HG03439 (cell line): ENCODE results near the gene ZNF513.

Source experiments
- ATAC-seq: cut with Tn5 transposase; IDR thresholded peaks from one replicate; pipeline ENCODE4 v1.9.1; 2021; ENCODE audit warnings: mild to moderate bottlenecking, moderate library complexity; ENCODE audit not compliant: unreplicated experiment

ZNF513 gene

GRCh38 chr2:27381577-27382181, 1.1 kb upstream of the ZNF513 start:
- no peak for ATAC-seq

- peak; percentile 34 for ATAC-seq
Measured at GRCh38 chr2:27379836-27380625, 503 bp downstream of the ZNF513 start.

- no peak for ATAC-seq
Measured at GRCh38 chr2:27379383-27379835, 1.1 kb downstream of the ZNF513 start.

GRCh38 chr2:27378809-27379290, 1.7 kb downstream of the ZNF513 start:
- ATAC-seq, result no peak

- ATAC-seq, result no peak
Measured at GRCh38 chr2:27378096-27378808, 2.3 kb downstream of the ZNF513 start.

- no peak for ATAC-seq
Measured at GRCh38 chr2:27377618-27378095, 2.9 kb downstream of the ZNF513 start.

GRCh38 chr2:27376866-27377617, 3.5 kb downstream of the ZNF513 start:
- ATAC-seq, result no peak

- ATAC-seq, result no peak
Measured at GRCh38 chr2:27376151-27376865, 4.2 kb downstream of the ZNF513 start.

- ATAC-seq, result no peak
Measured at GRCh38 chr2:27375513-27376099, 4.9 kb downstream of the ZNF513 start.

- no peak for ATAC-seq
Measured at GRCh38 chr2:27373567-27373966, 7.0 kb downstream of the ZNF513 start.

GRCh38 chr2:27372937-27373336, 7.6 kb downstream of the ZNF513 start:
- ATAC-seq, result no peak

- peak; percentile 2 for ATAC-seq
Measured at GRCh38 chr2:27370816-27371620, 9.5 kb downstream of the ZNF513 start.

GRCh38 chr2:27370026-27370815, 10.3 kb downstream of the ZNF513 start, which contains the start of the genes EIF2B4 and SNX17:
EIF2B4 (minus strand) TSS chr2:27370338; CDS start chr2:27370314, 24 bp downstream.
SNX17 (plus strand) TSS chr2:27370616; CDS start chr2:27370744, 128 bp downstream.
- ATAC-seq, result peak; percentile 89

GRCh38 chr2:27369471-27370025, 11.0 kb downstream of the ZNF513 start:
- ATAC-seq, result no peak

- ATAC-seq, result no peak
Measured at GRCh38 chr2:27363933-27364332, 16.6 kb downstream of the ZNF513 start.

- no peak for ATAC-seq
Measured at GRCh38 chr2:27362678-27363420, 17.7 kb downstream of the ZNF513 start.
